Neural cell (in vitro differentiated cells): Measurements from ENCODE around the gene ADARB2. TPM values are rescaled to one million over a fixed set of nuclear protein-coding genes. Genes with fewer than 3 reads are reported as not detected.

Experiments used
- H2AFZ ChIP-seq: fragments of 200-600, 300-800 bp; sonication (generic), shearing (Covaris generic); 2 replicates; pipeline ENCODE4 v1.6.0; 2014; ENCODE audit warnings: low read depth, mild to moderate bottlenecking, antibody characterized with exemption, low read length, moderate library complexity
- H3F3A ChIP-seq: fragments of 200-600 bp; shearing (Covaris generic); 2 replicates; pipeline ENCODE4 v1.6.1; 2016; ENCODE audit warnings: mild to moderate bottlenecking, moderate library complexity, mixed read lengths, antibody characterized with exemption, low read length; ENCODE audit not compliant: insufficient read depth, poor library complexity, severe bottlenecking
- H3K27ac ChIP-seq: fragments of 200-600, 300-800 bp; sonication (generic), shearing (Covaris generic); 2 replicates; pipeline ENCODE4 v1.5.1; 2014; ENCODE audit warnings: mild to moderate bottlenecking, low read length, moderate library complexity
- H3K27me3 ChIP-seq: fragments of 300-800, 200-600 bp; sonication (generic), shearing (Covaris generic); 2 replicates; pipeline ENCODE4 v1.6.0; 2014; ENCODE audit warnings: mild to moderate bottlenecking, low read depth, low read length, moderate library complexity; ENCODE audit not compliant: insufficient read depth
- H3K36me3 ChIP-seq: fragments of 300-800, 200-600 bp; sonication (generic), shearing (Covaris generic); 2 replicates; pipeline ENCODE4 v1.5.1; 2014; ENCODE audit warnings: mild to moderate bottlenecking, antibody characterized with exemption, low read length, moderate library complexity; ENCODE audit not compliant: insufficient read depth
- H3K4me2 ChIP-seq: fragments of 300-800, 200-600 bp; sonication (generic), shearing (Covaris generic); 2 replicates; pipeline ENCODE4 v1.6.0; 2014; ENCODE audit warnings: mild to moderate bottlenecking, low read length
- H3K4me3 ChIP-seq: fragments of 300-800, 200-600 bp; sonication (generic), shearing (Covaris generic); 2 replicates; pipeline ENCODE4 v1.5.1; 2014; ENCODE audit warnings: mild to moderate bottlenecking, low read length, moderate library complexity
- H3K79me2 ChIP-seq: fragments of 200-600 bp; shearing (Covaris generic); replicated peaks from 2 replicates; pipeline ENCODE4 v1.6.0; 2014; ENCODE audit warnings: mild to moderate bottlenecking, low read length, moderate library complexity; ENCODE audit not compliant: insufficient read depth
- H3K9ac ChIP-seq: fragments of 300-800, 200-600 bp; sonication (generic), shearing (Covaris generic); 2 replicates; pipeline ENCODE4 v1.6.1; 2016; ENCODE audit warnings: mild to moderate bottlenecking, low read length, mixed read lengths
- H3K9me2 ChIP-seq: fragments of 200-600 bp; shearing (Covaris generic); 2 replicates; pipeline ENCODE4 v1.6.1; 2016; ENCODE audit warnings: mild to moderate bottlenecking, low read length, mixed read lengths; ENCODE audit not compliant: insufficient read depth
- H3K9me3 ChIP-seq: fragments of 200-600, 300-800 bp; sonication (generic), shearing (Covaris generic); 2 replicates; pipeline ENCODE4 v1.6.1; 2016; ENCODE audit warnings: mild to moderate bottlenecking, mixed run types, low read length, moderate library complexity, mixed read lengths
- H4K20me1 ChIP-seq: fragments of 200-600 bp; shearing (Covaris generic); 2 replicates; pipeline ENCODE4 v1.6.1; 2016; ENCODE audit warnings: mild to moderate bottlenecking, mixed run types; ENCODE audit not compliant: insufficient read depth
- EP300 ChIP-seq: fragments of 450-650 bp; conservative IDR thresholded peaks from 2 replicates; pipeline ENCODE4 v1.6.1; 2014; ENCODE audit warnings: antibody characterized with exemption, mild to moderate bottlenecking, moderate library complexity; ENCODE audit not compliant: poor library complexity, severe bottlenecking
- EZH2 ChIP-seq: fragments of 200-600, 300-800 bp; shearing (Covaris generic), sonication (generic); IDR thresholded peaks from 2 replicates; pipeline ENCODE4 v1.6.1; 2014; ENCODE audit warnings: antibody characterized with exemption, low read length, borderline replicate concordance, mild to moderate bottlenecking; ENCODE audit not compliant: insufficient read depth, poor library complexity, severe bottlenecking
- MXI1 ChIP-seq: fragments of 450-650 bp; conservative IDR thresholded peaks from 2 replicates; pipeline ENCODE4 v1.6.1; 2014; ENCODE audit warnings: antibody characterized with exemption, mild to moderate bottlenecking; ENCODE audit not compliant: poor library complexity, severe bottlenecking
- POLR2AphosphoS5 ChIP-seq: IDR thresholded peaks from 2 replicates; pipeline ENCODE4 v1.6.1; 2012
- RAD21 ChIP-seq: fragments of 450-650 bp; conservative IDR thresholded peaks from 2 replicates; pipeline ENCODE4 v1.6.1; 2014; ENCODE audit warnings: antibody characterized with exemption, mild to moderate bottlenecking, moderate library complexity
- SMC3 ChIP-seq: fragments of 450-650 bp; conservative IDR thresholded peaks from 2 replicates; pipeline ENCODE4 v1.6.1; 2014; ENCODE audit warnings: antibody characterized with exemption, mild to moderate bottlenecking, moderate library complexity; ENCODE audit not compliant: poor library complexity
- TAF1 ChIP-seq: IDR thresholded peaks from 2 replicates; pipeline ENCODE4 v1.6.1; 2012; ENCODE audit warnings: low read depth
- polyA plus RNA-seq: library from polyadenylated mRNA; depleted of rRNA; stranded (reverse); fragments of >200 nt; gene quantifications from 2 replicates; pipeline ENCODE4 v1.2.3, GENCODE V29; 2014
- TF ChIP-seq, protein P1 (sequence below): fragments of 450-650 bp; IDR thresholded peaks from 2 replicates; pipeline ENCODE4 v1.5.1; 2014; ENCODE audit warnings: antibody characterized with exemption, mild to moderate bottlenecking, moderate library complexity; ENCODE audit not compliant: poor library complexity, severe bottlenecking
- TF ChIP-seq, protein P2 (sequence below): IDR thresholded peaks from 2 replicates; pipeline ENCODE4 v1.6.1; 2012; ENCODE audit warnings: borderline replicate concordance

The ADARB2 gene
- polyA plus RNA-seq, 1 donor from 2014 or later: 3.6 TPM

DNA sequence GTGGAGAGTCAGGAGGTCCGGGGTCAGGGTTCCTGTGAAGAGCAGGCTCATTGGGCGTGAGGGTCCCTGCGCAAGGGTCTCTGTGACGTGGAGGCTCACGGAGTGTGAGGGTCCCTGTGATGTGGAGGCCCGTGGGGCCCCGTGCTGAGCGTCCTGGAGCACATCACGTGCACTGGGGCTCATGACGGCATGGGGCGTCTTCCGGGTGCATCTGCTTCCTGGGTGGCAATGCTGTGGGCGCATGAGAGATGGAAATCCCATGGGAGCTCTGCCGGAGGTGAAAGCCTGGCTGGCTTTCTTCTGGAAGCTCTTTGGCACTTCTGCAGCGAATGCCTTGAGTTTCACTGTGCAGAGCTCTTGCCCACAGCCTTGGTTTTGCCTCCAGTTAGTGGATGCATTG, 609.7 kb downstream of the ADARB2 start:
- H3K36me3 ChIP-seq: peaks cover 5% of the 10 kb centered on the region
- no peak overlapping the region for H3K27ac ChIP-seq
- no peak overlapping the region for H3K4me3 ChIP-seq
- H2AFZ ChIP-seq: no peak overlapping the region
- TF ChIP-seq EP300 (no peak), POLR2AphosphoS5 (no peak), TAF1 (no peak), EZH2 (no peak), RAD21 (no peak), SMC3 (no peak), MXI1 (no peak)
- TF ChIP-seq, protein P1, sequence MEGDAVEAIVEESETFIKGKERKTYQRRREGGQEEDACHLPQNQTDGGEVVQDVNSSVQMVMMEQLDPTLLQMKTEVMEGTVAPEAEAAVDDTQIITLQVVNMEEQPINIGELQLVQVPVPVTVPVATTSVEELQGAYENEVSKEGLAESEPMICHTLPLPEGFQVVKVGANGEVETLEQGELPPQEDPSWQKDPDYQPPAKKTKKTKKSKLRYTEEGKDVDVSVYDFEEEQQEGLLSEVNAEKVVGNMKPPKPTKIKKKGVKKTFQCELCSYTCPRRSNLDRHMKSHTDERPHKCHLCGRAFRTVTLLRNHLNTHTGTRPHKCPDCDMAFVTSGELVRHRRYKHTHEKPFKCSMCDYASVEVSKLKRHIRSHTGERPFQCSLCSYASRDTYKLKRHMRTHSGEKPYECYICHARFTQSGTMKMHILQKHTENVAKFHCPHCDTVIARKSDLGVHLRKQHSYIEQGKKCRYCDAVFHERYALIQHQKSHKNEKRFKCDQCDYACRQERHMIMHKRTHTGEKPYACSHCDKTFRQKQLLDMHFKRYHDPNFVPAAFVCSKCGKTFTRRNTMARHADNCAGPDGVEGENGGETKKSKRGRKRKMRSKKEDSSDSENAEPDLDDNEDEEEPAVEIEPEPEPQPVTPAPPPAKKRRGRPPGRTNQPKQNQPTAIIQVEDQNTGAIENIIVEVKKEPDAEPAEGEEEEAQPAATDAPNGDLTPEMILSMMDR: no peak
- TF ChIP-seq, protein P2, sequence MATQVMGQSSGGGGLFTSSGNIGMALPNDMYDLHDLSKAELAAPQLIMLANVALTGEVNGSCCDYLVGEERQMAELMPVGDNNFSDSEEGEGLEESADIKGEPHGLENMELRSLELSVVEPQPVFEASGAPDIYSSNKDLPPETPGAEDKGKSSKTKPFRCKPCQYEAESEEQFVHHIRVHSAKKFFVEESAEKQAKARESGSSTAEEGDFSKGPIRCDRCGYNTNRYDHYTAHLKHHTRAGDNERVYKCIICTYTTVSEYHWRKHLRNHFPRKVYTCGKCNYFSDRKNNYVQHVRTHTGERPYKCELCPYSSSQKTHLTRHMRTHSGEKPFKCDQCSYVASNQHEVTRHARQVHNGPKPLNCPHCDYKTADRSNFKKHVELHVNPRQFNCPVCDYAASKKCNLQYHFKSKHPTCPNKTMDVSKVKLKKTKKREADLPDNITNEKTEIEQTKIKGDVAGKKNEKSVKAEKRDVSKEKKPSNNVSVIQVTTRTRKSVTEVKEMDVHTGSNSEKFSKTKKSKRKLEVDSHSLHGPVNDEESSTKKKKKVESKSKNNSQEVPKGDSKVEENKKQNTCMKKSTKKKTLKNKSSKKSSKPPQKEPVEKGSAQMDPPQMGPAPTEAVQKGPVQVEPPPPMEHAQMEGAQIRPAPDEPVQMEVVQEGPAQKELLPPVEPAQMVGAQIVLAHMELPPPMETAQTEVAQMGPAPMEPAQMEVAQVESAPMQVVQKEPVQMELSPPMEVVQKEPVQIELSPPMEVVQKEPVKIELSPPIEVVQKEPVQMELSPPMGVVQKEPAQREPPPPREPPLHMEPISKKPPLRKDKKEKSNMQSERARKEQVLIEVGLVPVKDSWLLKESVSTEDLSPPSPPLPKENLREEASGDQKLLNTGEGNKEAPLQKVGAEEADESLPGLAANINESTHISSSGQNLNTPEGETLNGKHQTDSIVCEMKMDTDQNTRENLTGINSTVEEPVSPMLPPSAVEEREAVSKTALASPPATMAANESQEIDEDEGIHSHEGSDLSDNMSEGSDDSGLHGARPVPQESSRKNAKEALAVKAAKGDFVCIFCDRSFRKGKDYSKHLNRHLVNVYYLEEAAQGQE: no peak
- no peak overlapping the region for H3K4me2 ChIP-seq
- no peaks in the 10 kb centered on the region for H3K9me3 ChIP-seq
- no peaks in the 10 kb centered on the region for H4K20me1 ChIP-seq
- no peaks in the 10 kb centered on the region for H3K9me2 ChIP-seq
- no peaks in the 10 kb centered on the region for H3F3A ChIP-seq
- H3K79me2 ChIP-seq: no peaks in the 10 kb centered on the region
- no peaks in the 10 kb centered on the region for H3K27me3 ChIP-seq
- H3K9ac ChIP-seq: no peak overlapping the region
